NCI-H1105 treated with DMSO at 0.1 percent for 48 hours (cell line): ENCODE results near the gene MRPS7.
"Not testable (repeated sequence)": the region's sequence is repeated elsewhere in the genome, so short reads cannot be mapped to it uniquely, and the experiment has no call there.

Experiments
- DNase-seq: peaks from one replicate; lab custom pipeline; 2025; lab: John Stamatoyannopoulos, UW

The MRPS7 gene

DNA sequence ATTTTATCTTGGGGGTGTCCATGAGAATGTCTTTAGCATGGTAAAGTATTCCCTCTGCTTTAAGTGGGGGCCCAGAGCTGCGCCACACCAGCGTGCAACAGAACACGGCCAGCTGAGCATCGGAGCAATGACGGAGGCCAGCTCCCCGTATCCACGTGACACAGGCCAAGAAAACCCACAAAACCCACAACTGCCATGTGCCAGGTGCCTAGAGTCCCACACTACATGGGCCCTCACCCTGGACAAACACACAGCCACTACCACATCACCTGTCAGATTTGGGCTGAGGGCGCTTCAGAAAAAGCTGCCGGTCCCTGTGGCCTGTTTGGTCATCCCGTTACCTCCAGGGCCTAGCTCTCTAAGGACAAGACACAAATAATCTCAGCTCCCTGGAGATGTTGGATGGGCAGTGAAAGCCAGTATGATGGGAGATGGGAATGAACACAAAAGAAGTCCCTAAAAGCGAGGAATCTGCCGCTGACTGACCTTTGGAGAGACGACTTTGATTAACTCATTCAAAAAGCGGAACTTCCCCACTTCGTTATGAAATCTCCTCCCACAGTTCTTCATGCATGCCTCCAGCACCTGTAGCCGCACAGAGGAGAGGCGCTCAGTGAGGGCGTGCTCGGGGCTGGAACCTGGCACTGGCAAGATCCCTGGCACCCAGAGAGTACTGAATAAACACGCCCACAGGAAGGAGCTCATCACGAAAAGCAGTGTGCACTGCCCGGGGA, 17.4 kb upstream of the MRPS7 start:
- no peak for DNase-seq

DNA sequence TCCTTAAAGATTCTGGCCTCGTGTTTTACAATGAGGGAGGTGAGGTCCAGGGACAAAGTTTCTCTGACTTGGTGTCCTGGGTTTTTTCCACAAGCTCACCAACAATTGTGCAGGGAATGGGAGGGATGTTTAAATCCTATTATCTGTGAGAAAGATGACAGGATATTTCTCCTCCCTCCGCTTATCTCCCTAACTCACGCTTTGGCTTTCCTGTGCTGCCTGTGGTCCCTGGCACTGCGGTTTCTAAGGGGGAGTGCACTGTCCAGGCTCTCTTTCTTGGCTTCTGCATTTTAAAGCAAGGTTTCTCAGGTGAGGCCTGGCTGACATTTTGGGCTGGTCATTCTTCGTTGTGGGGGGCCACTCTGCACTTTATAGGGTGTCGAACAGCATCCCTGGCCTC, 16.7 kb upstream of the MRPS7 start:
- no peak for DNase-seq

DNA sequence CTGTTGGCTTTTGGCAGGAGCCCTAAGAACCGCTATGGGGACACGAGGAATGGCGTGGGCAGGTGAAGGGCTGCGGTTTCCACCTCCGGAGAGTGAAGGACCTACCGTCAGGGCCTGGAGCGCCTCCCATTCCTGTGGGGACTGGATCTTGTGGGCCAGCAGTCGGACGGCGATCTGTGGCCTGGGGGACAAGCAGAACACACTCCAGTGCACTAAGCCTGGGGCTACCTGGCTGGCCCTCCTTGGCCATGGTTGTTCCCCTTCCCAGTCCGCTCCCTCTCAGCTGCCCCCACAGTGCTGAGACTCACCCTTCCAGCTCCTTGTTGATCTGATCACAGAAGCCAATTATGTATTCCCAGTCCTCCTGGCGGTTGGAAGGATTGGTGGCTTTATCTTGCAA, 15.3 kb upstream of the MRPS7 start:
- no peak for DNase-seq

DNA sequence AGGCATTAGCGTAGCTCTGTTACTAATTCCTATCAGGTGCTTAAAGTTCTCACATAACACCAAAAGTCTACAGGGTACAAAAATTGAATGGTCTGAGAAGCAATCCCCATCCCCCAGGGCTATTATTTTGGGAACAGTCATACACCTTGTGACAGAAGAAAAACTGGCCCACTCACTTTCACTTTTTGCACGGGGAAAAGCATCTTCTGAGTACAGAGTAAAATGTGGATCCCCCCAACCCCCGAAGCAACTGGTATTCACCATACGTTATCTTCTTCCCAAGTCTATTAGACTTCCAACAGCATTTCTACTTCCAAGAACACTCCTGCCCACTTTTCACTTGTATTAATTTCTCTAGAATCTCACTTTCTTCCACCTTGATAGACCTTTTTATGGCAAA, 12.1 kb upstream of the MRPS7 start:
- no peak for DNase-seq

DNA sequence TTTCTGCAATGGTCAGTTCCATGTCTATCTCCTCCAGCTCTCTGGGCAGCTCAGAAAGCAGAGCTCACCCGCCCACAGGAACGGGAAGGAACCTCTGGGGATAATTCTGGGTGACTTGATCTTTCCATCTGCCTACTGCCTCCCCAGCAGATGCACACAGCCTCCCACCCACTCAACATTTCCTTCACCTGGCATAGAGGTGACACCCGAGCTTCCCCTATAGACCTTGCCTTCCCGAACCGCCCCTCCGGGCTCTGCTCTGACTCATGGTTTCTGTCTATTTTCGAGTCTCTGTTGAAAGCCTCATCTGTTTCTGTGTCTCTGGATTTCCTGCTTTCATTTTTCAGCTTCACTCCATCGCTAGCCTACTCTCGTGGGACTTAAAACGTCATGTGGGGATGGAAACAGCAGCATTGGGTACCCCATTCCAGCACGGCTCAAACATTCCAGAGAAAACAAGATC, 11.6 kb upstream of the MRPS7 start:
- no peak for DNase-seq

DNA sequence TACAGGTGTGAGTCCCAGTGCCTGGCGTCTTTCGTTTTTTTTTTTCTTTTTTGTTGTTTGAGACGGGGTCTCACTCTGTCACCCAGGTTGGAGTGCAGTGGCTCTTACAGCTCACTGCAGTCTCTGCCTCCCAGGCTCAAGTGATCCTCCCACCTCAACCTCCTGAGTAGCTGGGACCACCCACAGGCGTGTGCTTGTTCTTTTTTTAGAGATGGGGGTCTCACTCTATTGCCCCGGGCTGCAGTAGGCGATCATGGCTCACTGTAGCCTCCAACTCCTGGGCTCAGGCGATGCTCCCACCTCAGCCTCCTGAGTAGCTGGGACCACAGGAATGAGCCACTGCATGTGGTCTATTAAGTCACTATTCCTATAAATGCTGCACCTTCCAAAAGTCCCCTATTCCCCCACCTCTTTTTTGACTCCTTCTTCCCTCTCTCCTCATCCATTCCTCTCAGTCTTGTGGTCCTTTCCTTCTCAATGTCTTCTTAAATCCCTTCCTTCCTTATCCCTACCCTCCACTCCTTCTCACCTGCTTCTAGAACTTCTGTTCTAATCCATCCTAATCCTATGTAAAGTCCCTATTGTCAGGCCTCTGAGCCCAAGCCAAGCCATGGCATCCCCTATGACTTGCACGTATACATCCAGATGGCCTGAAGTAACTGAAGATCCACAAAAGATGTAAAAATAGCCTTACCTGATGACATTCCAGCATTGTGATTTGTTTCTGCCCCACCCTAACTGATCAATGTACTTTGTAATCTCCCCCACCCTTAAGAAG, 9.5 kb upstream of the MRPS7 start:
- DNase-seq, result no peak

DNA sequence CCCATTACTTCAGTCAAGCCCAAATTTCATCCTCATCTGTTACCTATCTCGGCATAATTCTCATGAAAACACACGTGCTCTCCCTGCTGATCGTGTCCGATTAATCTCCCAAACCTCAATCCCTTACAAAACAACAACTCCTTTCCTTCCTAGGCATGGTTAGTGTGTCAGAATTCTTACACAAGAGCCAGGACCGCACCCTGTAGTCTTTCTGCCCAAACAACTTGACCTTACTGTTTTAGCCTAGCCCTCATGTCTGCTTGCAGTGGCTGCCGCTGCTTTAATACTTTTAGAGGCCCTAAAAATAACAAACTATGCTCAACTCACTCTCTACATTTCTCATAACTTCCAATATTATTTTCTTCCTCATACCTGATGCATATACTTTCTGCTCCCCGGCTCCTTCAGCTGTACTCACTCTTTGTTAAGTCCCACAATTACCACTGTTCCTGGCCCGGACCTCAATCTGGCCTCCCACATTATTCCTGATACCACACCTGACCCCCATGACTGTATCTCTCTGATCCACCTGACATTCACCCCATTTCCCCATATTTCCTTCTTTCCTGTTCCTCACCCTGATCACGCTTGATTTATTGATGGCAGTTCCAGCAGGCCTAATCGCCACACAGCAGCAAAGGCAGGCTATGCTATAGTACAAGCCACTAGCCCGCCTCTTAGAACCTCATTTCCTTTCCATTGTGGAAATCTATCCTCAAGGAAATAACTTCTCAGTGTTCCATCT, 5.6 kb upstream of the MRPS7 start:
- not testable (repeated sequence) for DNase-seq

DNA sequence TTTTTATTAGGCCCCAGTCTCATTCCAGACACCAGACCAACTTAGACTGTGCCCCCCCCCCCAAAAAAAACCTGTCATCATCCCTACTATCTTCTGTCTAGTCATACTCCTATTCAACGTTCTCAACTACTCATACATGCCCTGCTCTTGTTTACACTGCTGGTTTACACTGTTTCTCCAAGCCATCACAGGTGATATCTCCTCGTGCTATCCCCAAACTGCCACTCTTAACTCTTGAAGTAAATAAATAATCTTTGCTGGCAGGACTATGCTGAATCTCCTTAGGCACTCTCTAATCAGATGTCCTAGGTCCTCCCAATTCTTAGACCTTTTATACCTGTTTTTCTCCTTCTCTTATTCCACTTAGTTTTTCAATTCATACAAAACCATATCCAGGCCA, 4.5 kb upstream of the MRPS7 start:
- not testable (repeated sequence) for DNase-seq

DNA sequence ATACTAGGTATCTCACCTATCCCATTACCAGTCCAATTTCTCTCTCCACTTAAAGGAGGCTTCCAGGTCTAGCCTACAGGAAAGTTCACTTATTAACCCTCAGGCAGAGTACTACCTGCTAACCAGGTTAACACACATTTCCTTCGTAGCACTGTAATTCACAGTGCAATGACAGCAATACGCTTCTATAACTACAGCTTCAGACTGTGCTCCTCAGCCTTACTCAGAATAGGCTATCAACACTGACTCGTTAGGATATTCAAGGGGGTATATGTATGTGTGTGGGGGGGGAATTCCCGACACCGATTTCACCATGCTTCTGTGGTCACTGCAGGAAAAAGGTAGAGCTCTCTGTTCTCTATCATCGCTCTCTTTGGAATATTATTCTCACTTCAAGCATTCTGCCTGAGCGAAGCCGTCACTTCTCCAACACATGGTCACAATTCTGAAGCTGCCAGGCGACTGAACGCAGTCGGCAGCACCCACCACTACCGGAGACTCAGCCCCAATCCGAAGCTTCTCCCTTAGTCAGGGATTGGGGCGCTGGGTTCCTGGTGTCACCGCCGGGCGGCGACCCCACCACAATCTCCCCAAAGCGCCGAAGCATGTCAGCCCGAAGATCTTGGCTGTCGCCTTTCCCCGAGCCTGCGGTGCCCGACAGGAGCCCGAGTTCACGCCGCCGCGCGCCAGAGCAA, 891 bp upstream of the MRPS7 start:
- no peak for DNase-seq

DNA sequence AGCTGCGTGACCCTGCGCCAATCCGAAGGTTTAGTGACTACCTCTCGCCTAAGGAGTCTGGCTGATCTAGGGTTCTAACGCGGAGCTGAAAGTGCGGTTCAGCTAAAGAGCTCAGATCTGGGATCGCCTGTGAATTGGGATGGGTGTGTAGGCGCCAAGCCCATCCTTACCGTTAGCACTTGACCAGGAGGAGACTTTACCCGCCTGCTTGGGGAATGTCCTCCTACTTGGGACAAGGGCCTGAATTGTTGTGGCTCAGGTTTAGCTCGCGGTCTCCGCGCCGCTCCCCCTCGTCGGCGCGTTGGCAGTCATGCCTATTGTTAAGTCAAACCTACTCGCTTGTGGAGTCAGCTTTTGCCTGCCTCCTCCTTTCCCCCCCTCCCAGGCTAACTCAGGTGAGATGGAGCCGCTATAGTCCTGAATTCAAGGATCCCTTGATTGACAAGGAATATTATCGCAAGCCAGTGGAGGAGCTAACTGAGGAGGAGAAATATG, 480 bp downstream of the MRPS7 start:
- no peak for DNase-seq

DNA sequence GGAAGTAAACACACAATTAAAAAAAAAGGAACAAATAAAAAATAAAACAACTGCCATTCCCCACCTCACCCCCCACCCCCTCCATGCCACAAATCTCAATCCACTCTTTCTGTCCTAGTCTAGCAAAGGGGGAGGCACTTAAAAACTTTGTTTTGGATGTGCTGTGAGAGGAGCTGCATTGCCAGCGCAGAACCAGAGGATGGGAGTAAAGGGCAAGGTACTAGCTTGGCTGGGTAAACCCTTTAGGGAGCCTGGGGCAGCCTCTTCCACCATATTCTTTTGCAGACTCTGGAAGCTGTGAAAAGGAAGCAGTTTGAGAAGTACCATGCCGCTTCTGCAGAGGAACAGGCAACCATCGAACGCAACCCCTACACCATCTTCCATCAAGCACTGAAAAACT, 1.4 kb downstream of the MRPS7 start:
- no peak for DNase-seq

DNA sequence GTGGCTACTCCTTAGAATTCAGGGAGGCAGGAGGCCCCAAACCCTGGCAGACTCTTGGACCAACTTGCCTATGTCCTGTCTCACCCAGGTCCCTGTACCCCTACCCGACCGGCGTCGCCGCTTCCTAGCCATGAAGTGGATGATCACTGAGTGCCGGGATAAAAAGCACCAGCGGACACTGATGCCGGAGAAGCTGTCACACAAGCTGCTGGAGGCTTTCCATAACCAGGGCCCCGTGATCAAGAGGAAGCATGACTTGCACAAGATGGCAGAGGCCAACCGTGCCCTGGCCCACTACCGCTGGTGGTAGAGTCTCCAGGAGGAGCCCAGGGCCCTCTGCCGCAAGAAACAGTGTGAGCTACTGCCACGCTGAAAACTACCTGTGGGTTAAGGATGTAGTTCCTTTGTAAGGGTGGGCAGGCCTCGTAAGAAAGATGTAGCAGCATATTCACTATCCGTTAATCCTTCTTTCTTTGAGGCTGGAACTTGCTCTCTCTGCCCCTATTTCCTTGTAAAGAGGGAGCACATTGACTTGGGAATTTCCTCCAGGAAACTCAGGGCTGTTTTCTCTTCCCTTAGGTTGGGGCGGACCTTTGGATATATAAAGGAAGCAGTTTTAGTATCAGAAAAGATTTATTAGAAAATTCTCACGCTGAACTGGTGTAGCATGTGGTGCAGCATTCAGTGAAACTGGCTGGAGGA, 4.1 kb downstream of the MRPS7 start:
- no peak for DNase-seq

DNA sequence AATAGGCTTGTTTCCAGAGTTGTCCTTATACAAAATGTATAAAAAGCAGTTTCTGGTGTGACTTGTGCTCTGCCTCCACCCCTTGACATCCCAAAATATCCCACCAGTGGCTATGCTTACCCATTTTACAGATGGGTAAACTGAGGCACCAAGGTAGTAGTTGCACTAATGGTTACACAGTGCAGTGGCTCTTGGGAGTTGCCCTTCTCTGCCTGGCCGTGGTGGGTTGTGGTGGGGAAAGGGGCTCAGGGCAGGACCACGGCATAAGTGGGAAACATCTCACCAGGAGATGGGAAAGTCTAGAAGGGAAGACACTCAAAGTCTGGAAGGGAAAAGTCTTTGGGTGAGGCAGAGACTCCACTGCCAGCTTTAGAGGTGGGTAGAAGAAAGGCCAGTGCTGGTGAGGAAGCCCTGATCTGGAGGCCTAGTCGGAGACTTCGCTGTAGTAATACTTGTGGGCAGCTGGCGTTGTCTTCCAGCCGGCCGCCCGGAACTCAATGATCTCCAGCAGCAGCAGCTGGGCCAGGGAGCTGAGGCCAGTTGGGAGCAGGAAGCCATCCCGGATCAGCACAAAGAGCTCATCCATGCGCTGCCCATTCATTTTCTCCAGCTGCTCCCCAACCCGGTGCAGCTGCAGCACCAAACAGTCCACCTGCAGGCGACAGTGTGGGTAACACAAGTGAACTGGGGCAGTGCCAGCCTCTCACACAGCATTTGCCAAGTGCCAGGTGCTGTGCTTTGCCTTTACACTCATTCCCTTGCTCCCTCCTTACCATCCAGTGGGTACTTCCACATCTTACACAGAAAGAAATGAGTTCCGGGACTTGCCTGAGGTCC, 4.9 kb downstream of the MRPS7 start:
- DNase-seq, result no peak

DNA sequence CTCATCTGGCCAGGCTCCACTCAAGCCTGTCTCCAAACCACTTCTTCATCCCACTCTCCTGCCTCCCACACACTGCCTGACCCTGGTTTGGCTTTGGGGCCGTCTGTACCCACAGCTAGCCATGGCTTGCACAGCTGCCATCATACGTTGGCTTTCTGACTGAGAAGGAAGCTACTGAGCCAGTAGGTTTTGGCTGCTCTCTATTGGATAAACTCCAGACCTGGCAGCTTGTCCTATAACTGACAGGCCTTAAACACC, 5.4 kb downstream of the MRPS7 start:
- no peak for DNase-seq

DNA sequence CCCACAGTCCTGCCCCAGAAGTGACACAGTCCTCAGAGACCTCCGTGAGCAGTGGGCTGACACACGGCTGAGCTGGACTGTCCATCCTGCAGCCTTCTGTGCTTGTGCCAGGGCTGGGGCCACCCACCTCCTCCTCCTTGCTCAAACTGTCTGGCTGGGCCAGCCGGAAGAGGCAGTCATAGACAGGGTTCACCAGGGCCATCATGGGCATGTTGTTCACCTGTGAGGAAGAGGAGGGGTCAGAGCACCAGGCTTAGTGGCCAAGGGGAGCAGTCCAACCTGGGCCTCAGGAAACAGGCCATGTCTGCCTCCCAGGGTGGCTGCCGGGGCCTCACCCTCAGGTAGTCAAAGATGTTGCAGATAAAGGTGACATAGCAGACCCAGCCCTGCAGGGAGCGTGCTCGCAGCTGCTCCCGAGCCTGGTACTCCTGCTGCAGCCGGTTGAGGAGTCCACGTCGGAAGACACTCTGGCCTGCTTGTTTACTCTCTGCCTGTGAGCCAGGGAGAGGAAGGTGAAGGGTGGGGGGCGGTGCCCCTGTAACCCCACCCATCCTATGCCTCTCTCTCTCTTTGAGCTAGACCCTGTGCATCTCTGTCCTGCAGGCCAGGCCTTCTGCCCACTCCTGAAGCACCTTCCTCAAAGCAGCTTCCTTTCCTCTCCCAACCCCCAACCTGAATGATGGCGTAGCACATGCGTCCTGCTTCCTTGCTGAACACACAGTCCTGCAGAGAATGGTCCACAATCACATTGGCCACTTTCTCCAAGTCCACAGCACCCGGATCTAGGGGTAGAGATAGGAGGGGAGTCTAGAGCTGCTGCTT, 5.9 kb downstream of the MRPS7 start:
- DNase-seq, result peak; percentile 8

DNA sequence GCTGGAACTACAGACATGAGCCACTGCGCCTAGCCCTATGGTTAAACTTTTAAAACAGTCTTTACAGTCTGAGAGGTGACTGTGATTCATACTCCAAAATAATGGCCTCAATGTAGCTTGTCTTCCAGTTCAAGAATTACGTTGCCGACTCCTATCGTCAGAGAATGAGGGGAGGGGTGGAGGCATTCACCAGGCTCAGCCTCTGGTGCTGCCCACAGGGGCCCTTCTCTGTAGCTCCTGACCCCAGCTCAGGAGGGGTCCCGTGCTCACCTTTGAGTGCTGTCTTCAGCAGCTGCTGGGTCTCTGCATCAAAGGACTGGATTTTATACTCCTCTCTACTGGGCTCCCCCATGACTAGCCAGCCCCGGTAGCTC, 8.2 kb downstream of the MRPS7 start:
- no peak for DNase-seq

DNA sequence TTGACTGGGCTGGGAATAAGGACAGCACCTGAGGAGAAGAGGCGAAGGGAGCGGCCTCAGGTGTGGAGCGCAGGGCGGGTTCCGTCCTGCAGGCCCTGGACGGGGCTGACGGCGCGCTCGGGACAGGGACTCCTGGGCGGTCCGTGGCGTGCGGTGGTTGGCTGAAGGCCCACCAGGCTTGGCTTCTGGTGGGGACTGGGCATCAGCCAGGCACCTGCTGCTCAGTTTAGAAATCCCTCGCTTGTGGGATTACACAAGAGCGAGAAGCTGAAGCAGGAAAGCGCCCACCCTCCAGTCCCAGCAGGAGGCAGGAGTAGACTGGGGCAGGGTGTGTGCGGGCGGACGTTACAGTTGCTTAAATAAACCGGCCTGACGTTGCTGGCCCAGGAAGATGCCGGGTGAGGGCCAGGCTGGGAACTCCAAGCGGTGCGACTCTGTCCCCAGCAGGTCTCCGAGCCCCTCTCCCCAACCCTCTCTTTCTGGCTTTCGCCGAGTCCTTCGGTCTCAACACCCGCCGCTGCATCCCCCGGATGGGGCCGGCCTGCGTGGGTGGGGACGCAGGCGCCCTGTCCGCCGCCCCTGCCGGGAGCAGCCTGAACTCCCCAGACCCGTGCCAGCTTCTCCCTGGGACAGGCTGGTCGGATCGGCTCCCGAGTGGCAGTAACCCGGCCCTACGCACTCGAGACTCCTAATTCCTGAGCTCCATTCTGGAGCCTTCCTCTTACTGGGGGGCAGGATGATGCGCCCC, 8.7 kb downstream of the MRPS7 start:
- DNase-seq, result peak; percentile 39

DNA sequence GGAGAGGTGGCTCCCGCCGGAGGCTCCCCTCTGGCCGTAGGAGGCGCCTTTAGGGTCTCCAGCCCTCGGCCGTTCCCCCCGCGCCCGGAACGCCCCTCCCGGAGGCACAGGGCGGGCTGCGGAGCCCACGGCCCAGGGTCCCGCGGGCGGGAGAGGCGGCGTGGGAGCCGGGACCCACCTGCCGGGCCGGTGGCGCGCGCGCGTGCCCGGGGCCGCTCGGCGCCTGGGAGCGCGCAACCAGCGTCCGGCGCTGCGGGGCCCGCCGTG, 9.2 kb downstream of the MRPS7 start, which contains the start of gene MIF4GD:
Gene MIF4GD, minus strand, starts transcription at position 266 of the 267 bp plus-strand sequence. CDS start 1,036 bp downstream, outside the sequence.
- no peak for DNase-seq

DNA sequence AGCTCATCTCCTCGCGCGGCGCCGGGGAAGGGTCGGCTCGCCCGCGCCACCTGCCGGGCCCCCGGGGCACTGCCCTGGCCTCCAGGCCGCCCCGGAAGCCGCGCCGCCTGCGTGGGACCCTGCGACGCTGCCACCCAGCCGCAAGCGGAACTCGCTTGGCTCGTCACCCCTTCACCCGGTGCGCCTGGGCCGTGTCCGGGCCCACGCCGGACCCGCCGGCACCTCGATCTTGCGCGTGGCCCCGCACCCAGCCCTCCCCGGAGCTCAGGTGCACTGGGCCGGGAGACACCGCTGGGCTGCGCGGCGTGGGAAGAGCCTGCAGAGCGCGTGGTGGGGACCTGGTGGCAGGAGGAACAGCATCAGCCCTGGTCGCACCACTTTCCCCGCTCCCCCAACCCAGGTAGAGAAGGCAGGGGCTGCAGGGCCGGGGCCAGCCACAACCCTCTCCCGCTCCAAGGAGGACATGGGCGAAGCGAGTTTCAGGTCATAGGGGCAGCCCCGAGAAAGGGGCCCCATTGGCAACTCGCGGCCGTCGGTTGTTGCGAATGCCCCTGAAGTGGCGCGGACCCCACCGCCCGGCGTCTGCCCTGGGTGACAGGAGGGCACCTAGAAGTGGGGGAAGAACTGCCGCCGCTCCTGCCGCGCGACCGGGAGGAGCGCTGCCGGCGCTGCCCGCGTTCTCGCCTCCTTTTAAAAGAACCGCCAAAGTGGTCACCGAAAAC, 9.7 kb downstream of the MRPS7 start:
- peak; percentile 57 for DNase-seq
